Measurements from ENCODE around the gene WWTR1.
A peak's percentile ranks its signal among the peaks of the same experiment; 100 is the strongest.

Gene WWTR1

GRCh38 chr3:149542375-149543312 lies 115.2 kb downstream of the WWTR1 start:
- FAIRE-seq, result no peak
- DNase-seq (ENCODE audit: insufficient read length, low spot score), result no peak
- no peak for TF ChIP-seq POLR2A (IDR thresholded peaks at IDR 0.05; ENCODE audit: low read depth, low read length)

GRCh38 chr3:149541091-149541491 lies 116.7 kb downstream of the WWTR1 start:
- FAIRE-seq (peak; percentile 80), DNase-seq (ENCODE audit: insufficient read length, low spot score) (no peak)
- no peak for TF ChIP-seq POLR2A (IDR thresholded peaks at IDR 0.05; ENCODE audit: low read depth, low read length)

GRCh38 chr3:149538371-149538770 lies 119.5 kb downstream of the WWTR1 start:
- FAIRE-seq (no peak), DNase-seq (ENCODE audit: insufficient read length, low spot score) (no peak)
- TF ChIP-seq POLR2A (IDR thresholded peaks at IDR 0.05; ENCODE audit: low read depth, low read length), result no peak

GRCh38 chr3:149536429-149536828 lies 121.4 kb downstream of the WWTR1 start:
- TF ChIP-seq POLR2A (IDR thresholded peaks at IDR 0.05; ENCODE audit: low read depth, low read length), result no peak
- FAIRE-seq (no peak), DNase-seq (ENCODE audit: insufficient read length, low spot score) (no peak)

- TF ChIP-seq POLR2A (IDR thresholded peaks at IDR 0.05; ENCODE audit: low read depth, low read length), result no peak
- DNase-seq (ENCODE audit: insufficient read length, low spot score), result no peak
- no peak for FAIRE-seq
These were observed 122.5 kb downstream of the WWTR1 start for GRCh38 chr3:149535333-149535685.

- no peak for DNase-seq (ENCODE audit: insufficient read length, low spot score)
- FAIRE-seq, result no peak
- no peak for TF ChIP-seq POLR2A (IDR thresholded peaks at IDR 0.05; ENCODE audit: low read depth, low read length)
These were observed 123.0 kb downstream of the WWTR1 start for GRCh38 chr3:149534671-149535332.

GRCh38 chr3:149534082-149534481 lies 123.7 kb downstream of the WWTR1 start:
- no peak for FAIRE-seq
- DNase-seq (ENCODE audit: insufficient read length, low spot score), result no peak
- no peak for TF ChIP-seq POLR2A (IDR thresholded peaks at IDR 0.05; ENCODE audit: low read depth, low read length)

GRCh38 chr3:149532489-149533180 lies 125.2 kb downstream of the WWTR1 start:
- no peak for TF ChIP-seq POLR2A (IDR thresholded peaks at IDR 0.05; ENCODE audit: low read depth, low read length)
- DNase-seq (ENCODE audit: insufficient read length, low spot score) (no peak), FAIRE-seq (no peak)

GRCh38 chr3:149529099-149529498 lies 128.7 kb downstream of the WWTR1 start:
- DNase-seq (ENCODE audit: insufficient read length, low spot score) (no peak), FAIRE-seq (no peak)
- TF ChIP-seq POLR2A (IDR thresholded peaks at IDR 0.05; ENCODE audit: low read depth, low read length), result no peak

GRCh38 chr3:149528340-149528650 lies 129.5 kb downstream of the WWTR1 start:
- FAIRE-seq (no peak), DNase-seq (ENCODE audit: insufficient read length, low spot score) (no peak)
- no peak for TF ChIP-seq POLR2A (IDR thresholded peaks at IDR 0.05; ENCODE audit: low read depth, low read length)

GRCh38 chr3:149527531-149528339 lies 130.1 kb downstream of the WWTR1 start:
- FAIRE-seq (no peak), DNase-seq (ENCODE audit: insufficient read length, low spot score) (no peak)
- TF ChIP-seq POLR2A (IDR thresholded peaks at IDR 0.05; ENCODE audit: low read depth, low read length), result no peak

GRCh38 chr3:149523512-149524299 lies 134.1 kb downstream of the WWTR1 start:
- no peak for TF ChIP-seq POLR2A (IDR thresholded peaks at IDR 0.05; ENCODE audit: low read depth, low read length)
- FAIRE-seq (no peak), DNase-seq (ENCODE audit: insufficient read length, low spot score) (no peak)

- no peak for TF ChIP-seq POLR2A (IDR thresholded peaks at IDR 0.05; ENCODE audit: low read depth, low read length)
- FAIRE-seq (no peak), DNase-seq (ENCODE audit: insufficient read length, low spot score) (no peak)
These were observed 137.9 kb downstream of the WWTR1 start for GRCh38 chr3:149519912-149520311.

Measured in H54 (cell line).